Brain microvascular endothelial cell (primary cell): ENCODE data around the gene SMIM14.
"Not testable (repeated sequence)": the region's sequence is repeated elsewhere in the genome, so short reads cannot be mapped to it uniquely, and the experiment has no call there.

Experiments used
- DNase-seq: peaks from one replicate; pipeline ENCODE4 v3.0.0-alpha.2; 2020
- H3K27ac ChIP-seq: fragments of 250-450 bp; sonication (Bioruptor Pico); 2 replicates; pipeline ENCODE4 v1.5.1; 2020; ENCODE audit warnings: mild to moderate bottlenecking, moderate library complexity
- H3K27me3 ChIP-seq: fragments of 250-450 bp; sonication (Bioruptor Pico); replicated peaks from 2 replicates; pipeline ENCODE4 v1.5.1; 2020; ENCODE audit warnings: mild to moderate bottlenecking
- H3K36me3 ChIP-seq: fragments of 250-450 bp; sonication (Bioruptor Pico); replicated peaks from 2 replicates; pipeline ENCODE4 v1.5.1; 2020; ENCODE audit warnings: mild to moderate bottlenecking
- H3K4me3 ChIP-seq: 2 replicates; pipeline ENCODE4 v1.5.1; 2011; ENCODE audit warnings: low read depth, mild to moderate bottlenecking, control low read depth, low read length, moderate library complexity
- CTCF ChIP-seq: IDR thresholded peaks from 2 replicates; pipeline ENCODE4 v1.5.1; 2011; ENCODE audit warnings: low read depth, mild to moderate bottlenecking, moderate library complexity, low read length, control low read depth, inconsistent platforms; ENCODE audit errors: missing control alignments
- in situ Hi-C: cut with HindIII; loops from 2 replicates; pipeline ENCODE4 v1.10.0; 2017; ENCODE audit warnings: low sequenced_read_pairs, low pct_ligation_motif_present

Gene SMIM14

GRCh38 chr4:39504538-39504937 lies 134.1 kb downstream of the SMIM14 start:
- H3K36me3 ChIP-seq, result peaks cover 79% of the 10 kb centered on the region
- no peak overlapping the region for H3K4me3 ChIP-seq
- TF ChIP-seq CTCF, result no peak

GRCh38 chr4:39502664-39503035 lies 136.0 kb downstream of the SMIM14 start:
- H3K27me3 ChIP-seq, H3K4me3 ChIP-seq, in situ Hi-C loops: not testable (repeated sequence)
- DNase-seq, result peak; percentile 62
- Histone ChIP-seq H3K27ac (peak overlapping the region; percentile 98), H3K36me3 (peaks cover 72% of the 10 kb centered on the region)

More at GRCh38 chr4:39504538-39504937, 134.1 kb downstream of the SMIM14 start:
- in situ Hi-C loops, result no loop called here
- H3K27me3 ChIP-seq, result no peaks in the 10 kb centered on the region
- DNase-seq, result no peak
- peak overlapping the region; percentile 2 for H3K27ac ChIP-seq

- Histone ChIP-seq H3K27ac (peak overlapping the region; percentile 98), H3K4me3 (no peak overlapping the region), H3K27me3 (no peaks in the 10 kb centered on the region), H3K36me3 (peaks cover 67% of the 10 kb centered on the region)
- no peak for TF ChIP-seq CTCF
- in situ Hi-C loops, result no loop called here
- DNase-seq, result peak; percentile 65
Observed at GRCh38 chr4:39502019-39502663, 136.5 kb downstream of the SMIM14 start.

- peaks cover 42% of the 10 kb centered on the region for H3K36me3 ChIP-seq
- no peaks in the 10 kb centered on the region for H3K27me3 ChIP-seq
- no peak for DNase-seq
- no peak overlapping the region for H3K4me3 ChIP-seq
- TF ChIP-seq CTCF, result no peak
- H3K27ac ChIP-seq, result no peak overlapping the region
- in situ Hi-C loops, result no loop called here
Observed at GRCh38 chr4:39498727-39499020, 140.0 kb downstream of the SMIM14 start.

- no peak for TF ChIP-seq CTCF
- no peak for DNase-seq
- Histone ChIP-seq H3K27me3 (no peaks in the 10 kb centered on the region), H3K36me3 (peaks cover 36% of the 10 kb centered on the region), H3K27ac (no peak overlapping the region), H3K4me3 (no peak overlapping the region)
- in situ Hi-C loops, result no loop called here
Observed at GRCh38 chr4:39497909-39498726, 140.5 kb downstream of the SMIM14 start.
